Endothelial cell of umbilical vein (primary cell): ENCODE results near the gene DCC. TPM values are rescaled to one million over a fixed set of nuclear protein-coding genes. Genes with fewer than 3 reads are reported as not detected.

Source experiments
- BruUV-seq: library from RNA; stranded (reverse); fragments of 400-500 nt; replicated peaks from 2 replicates; lab custom pipeline; 2021; lab: Mats Ljungman, UMichigan
- CTCF ChIA-PET: fragments of 300-600, 350-600 bp; sonication (Branson Sonifier 250); formaldehyde crosslinking; loops from one replicate; lab custom pipeline; 2021; ENCODE audit warnings: antibody characterized with exemption, inconsistent platforms; lab: Charles Lee
- POLR2A ChIA-PET: fragments of 300-600, 350-600 bp; sonication (Branson Sonifier 250); formaldehyde crosslinking; loops from one replicate; lab custom pipeline; 2021; ENCODE audit warnings: antibody characterized with exemption, inconsistent platforms; lab: Charles Lee
- DNase-seq: peaks from one replicate; pipeline ENCODE4 v3.0.0-alpha.2; 2011; ENCODE audit warnings: low read depth, low spot score
- FAIRE-seq: peaks from 2 replicates; lab custom pipeline; 2011; peaks lifted over from hg19 to GRCh38; lab: Jason Lieb, UNC
- H2AFZ ChIP-seq: 2 replicates; pipeline ENCODE4 v1.6.0; 2012; ENCODE audit warnings: low read depth, low read length, control low read depth, inconsistent platforms
- H3K27ac ChIP-seq: 2 replicates; pipeline ENCODE4 v1.5.1; 2011; ENCODE audit warnings: low read depth, mild to moderate bottlenecking, control low read depth, low read length, moderate library complexity; ENCODE audit not compliant: insufficient read depth
- H3K27me3 ChIP-seq, 2 experiments: 2 replicates each; pipeline versions ENCODE4 v1.6.0 to v1.6.1; 2011; ENCODE audit warnings: low read length in 2 of 2, mixed read lengths in 1 of 2; ENCODE audit not compliant: control insufficient read depth in 2 of 2, insufficient read depth in 2 of 2
- H3K36me3 ChIP-seq, 2 experiments: 2 replicates in 1 of 2; 3 replicates in 1 of 2; pipeline ENCODE4 v1.5.1; 2011; ENCODE audit warnings: low read length in 2 of 2, mild to moderate bottlenecking in 1 of 2, moderate library complexity in 1 of 2; ENCODE audit not compliant: control insufficient read depth in 2 of 2, insufficient read depth in 2 of 2; ENCODE audit errors: extremely low read depth in 1 of 2
- H3K4me1 ChIP-seq: 3 replicates; pipeline ENCODE4 v1.5.1; 2011; ENCODE audit warnings: mild to moderate bottlenecking, low read length; ENCODE audit not compliant: control insufficient read depth, insufficient read depth; ENCODE audit errors: extremely low read depth
- H3K4me2 ChIP-seq: 2 replicates; pipeline ENCODE4 v1.6.1; 2011; ENCODE audit warnings: low read length, control low read depth, mixed read lengths; ENCODE audit not compliant: insufficient read depth
- H3K4me3 ChIP-seq, 3 experiments: fragments of 200-600 bp in 1 of 3; sonication (generic), shearing (Covaris generic) in 1 of 3; replicated peaks in 1 of 3; 2 replicates each; pipeline ENCODE4 v1.5.1; 2011 to 2016; ENCODE audit warnings: control low read depth in 3 of 3, low read length in 3 of 3, mild to moderate bottlenecking in 2 of 3, inconsistent platforms in 1 of 3, low read depth in 1 of 3, moderate library complexity in 1 of 3; ENCODE audit not compliant: insufficient read depth in 1 of 3
- H3K79me2 ChIP-seq: 2 replicates; pipeline ENCODE4 v1.6.0; 2012; ENCODE audit warnings: low read length, inconsistent platforms; ENCODE audit not compliant: control insufficient read depth, insufficient read depth
- H3K9ac ChIP-seq: replicated peaks from 2 replicates; pipeline ENCODE3; 2011; ENCODE audit warnings: low read length, control low read depth; ENCODE audit not compliant: insufficient read depth; ENCODE audit errors: extremely low read depth
- H3K9me1 ChIP-seq: replicated peaks from 3 replicates; pipeline ENCODE4 v1.6.0; 2011; ENCODE audit warnings: mild to moderate bottlenecking, low read length; ENCODE audit not compliant: control insufficient read depth, insufficient read depth; ENCODE audit errors: extremely low read depth
- H3K9me3 ChIP-seq: replicated peaks from 2 replicates; pipeline ENCODE4 v1.5.1; 2012; ENCODE audit warnings: low read length, inconsistent platforms; ENCODE audit not compliant: control insufficient read depth, insufficient read depth
- H4K20me1 ChIP-seq: replicated peaks from 2 replicates; pipeline ENCODE3; 2011; ENCODE audit warnings: mild to moderate bottlenecking, low read length; ENCODE audit not compliant: control insufficient read depth, insufficient read depth; ENCODE audit errors: extremely low read depth
- CTCF ChIP-seq, 2 donors: IDR thresholded peaks; 1 replicate in 1 of 2; 2 replicates in 1 of 2; pipeline ENCODE4 v1.5.1; 2011; ENCODE audit warnings: low read length in 2 of 2, mild to moderate bottlenecking in 2 of 2, moderate library complexity in 2 of 2, control low read depth in 1 of 2, inconsistent platforms in 1 of 2, low read depth in 1 of 2; ENCODE audit not compliant: insufficient read depth in 1 of 2; ENCODE audit errors: extremely low read depth in 1 of 2
- EZH2 ChIP-seq: IDR thresholded peaks from 2 replicates; pipeline ENCODE4 v1.6.1; 2012; ENCODE audit warnings: borderline replicate concordance, low read depth, mild to moderate bottlenecking, moderate library complexity, low read length, inconsistent platforms; ENCODE audit not compliant: severe bottlenecking
- FOS ChIP-seq: IDR thresholded peaks from 2 replicates; pipeline ENCODE4 v1.6.1; 2011; ENCODE audit warnings: mild to moderate bottlenecking, low read length, moderate library complexity, borderline replicate concordance; ENCODE audit not compliant: insufficient read depth
- GATA2 ChIP-seq: IDR thresholded peaks from 2 replicates; pipeline ENCODE4 v1.7.0; 2011; ENCODE audit warnings: low read depth, mild to moderate bottlenecking, moderate library complexity, mixed read lengths, low read length; ENCODE audit not compliant: insufficient read length, insufficient read depth
- JUN ChIP-seq: IDR thresholded peaks from 2 replicates; pipeline ENCODE4 v1.6.1; 2011; ENCODE audit warnings: borderline replicate concordance, low read depth; ENCODE audit not compliant: insufficient read length, insufficient read depth
- MYC ChIP-seq: IDR thresholded peaks from one replicate; pipeline ENCODE4 v1.6.1; 2011; ENCODE audit warnings: mild to moderate bottlenecking, low read depth, low read length
- POLR2A ChIP-seq: IDR thresholded peaks from 2 replicates; pipeline ENCODE4 v1.6.1; 2012; ENCODE audit warnings: low read depth, mild to moderate bottlenecking, control low read depth, low read length
- POLR2AphosphoS5 ChIP-seq: IDR thresholded peaks from 2 replicates; pipeline ENCODE4 v1.6.1; 2012; ENCODE audit warnings: low read depth, mild to moderate bottlenecking, control low read depth, low read length, moderate library complexity; ENCODE audit not compliant: insufficient read depth
- dilution Hi-C: fragments of 300-500 bp; cut with MboI; formaldehyde crosslinking; loops from one replicate; pipeline ENCODE4 v1.15.0; 2019; ENCODE audit warnings: low sequenced_read_pairs; ENCODE audit not compliant: extremely low pct_ligation_motif_present
- intact Hi-C: fragments of 100-400 bp; cut with micrococcal nuclease; formaldehyde crosslinking; loops from one replicate; pipeline ENCODE4 v1.10.0; 2022
- polyA plus RNA-seq, 4 experiments: library from polyadenylated mRNA; depleted of rRNA in 3 of 4; stranded (reverse) in 3 of 4; unstranded in 1 of 4; fragments of >200 nt; gene quantifications; 2 replicates each; pipeline versions ENCODE4 v1.2.1 to v1.2.3, GENCODE V29; 2011 to 2012; ENCODE audit warnings: missing spikeins in 1 of 4
- total RNA-seq: library from RNA; stranded (reverse); gene quantifications from 2 replicates; pipeline ENCODE4 v1.2.3, GENCODE V29; 2021
- TF ChIP-seq, protein P1 (sequence below): IDR thresholded peaks from 2 replicates; pipeline ENCODE4 v1.6.1; 2011; ENCODE audit not compliant: insufficient read depth, insufficient read length

Gene DCC
- total and polyA plus RNA-seq, 2 donors (not counting 3 experiments of a cell fraction or from before 2014, with no cell fraction given) = not detected

DNA sequence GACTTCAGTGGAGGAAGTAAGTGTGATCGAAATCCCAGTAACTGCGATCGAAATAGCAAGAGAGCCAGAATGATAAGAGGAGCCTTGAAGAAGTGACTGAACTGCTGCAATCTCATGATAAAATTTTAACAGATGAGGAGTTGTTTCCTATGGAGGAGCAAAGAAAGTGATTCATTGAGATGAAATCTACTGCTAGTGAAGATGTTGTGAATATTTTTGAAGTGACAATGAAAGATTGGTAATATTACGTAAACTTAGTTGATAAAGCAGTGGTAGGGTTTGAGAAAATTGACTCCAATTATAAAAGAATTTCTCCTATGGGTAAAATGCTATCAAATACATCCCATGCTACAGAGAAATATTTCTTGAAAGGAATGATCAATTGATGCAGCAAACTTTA, 1103.8 kb downstream of the DCC start:
- BruUV-seq = no TSS peak
- no peaks in the 10 kb centered on the region for H3K36me3 ChIP-seq
- H3K27ac ChIP-seq = no peak overlapping the region
- H3K79me2 ChIP-seq = no peaks in the 10 kb centered on the region
- H3K4me3 ChIP-seq = no peak overlapping the region
- no peak overlapping the region for H3K9ac ChIP-seq
- no peaks in the 10 kb centered on the region for H4K20me1 ChIP-seq
- POLR2A ChIA-PET = no interaction called here
- dilution Hi-C loops (no loop called here), intact Hi-C loops (no loop called here)
- no peak overlapping the region for H2AFZ ChIP-seq
- FAIRE-seq (no peak), DNase-seq (no peak)
- H3K27me3 ChIP-seq = no peaks in the 10 kb centered on the region
- H3K9me1 ChIP-seq = no peaks in the 10 kb centered on the region
- H3K4me2 ChIP-seq = no peak overlapping the region
- TF ChIP-seq FOS (no peak), CTCF (IDR thresholded peaks at IDR 0.05; ENCODE audit: extremely low read depth in 1 of 2, insufficient read depth in 1 of 2, low read depth in 1 of 2, low read length in 2 of 2) (no peak), JUN (no peak), EZH2 (no peak), POLR2AphosphoS5 (no peak), GATA2 (no peak), POLR2A (no peak), MYC (no peak)
- TF ChIP-seq, protein P1, sequence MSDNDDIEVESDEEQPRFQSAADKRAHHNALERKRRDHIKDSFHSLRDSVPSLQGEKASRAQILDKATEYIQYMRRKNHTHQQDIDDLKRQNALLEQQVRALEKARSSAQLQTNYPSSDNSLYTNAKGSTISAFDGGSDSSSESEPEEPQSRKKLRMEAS = no peak
- CTCF ChIA-PET = no interaction called here
- no peaks in the 10 kb centered on the region for H3K9me3 ChIP-seq
- no peaks in the 10 kb centered on the region for H3K4me1 ChIP-seq
